ENCODE results near the gene PIN1.

Gene PIN1

DNA sequence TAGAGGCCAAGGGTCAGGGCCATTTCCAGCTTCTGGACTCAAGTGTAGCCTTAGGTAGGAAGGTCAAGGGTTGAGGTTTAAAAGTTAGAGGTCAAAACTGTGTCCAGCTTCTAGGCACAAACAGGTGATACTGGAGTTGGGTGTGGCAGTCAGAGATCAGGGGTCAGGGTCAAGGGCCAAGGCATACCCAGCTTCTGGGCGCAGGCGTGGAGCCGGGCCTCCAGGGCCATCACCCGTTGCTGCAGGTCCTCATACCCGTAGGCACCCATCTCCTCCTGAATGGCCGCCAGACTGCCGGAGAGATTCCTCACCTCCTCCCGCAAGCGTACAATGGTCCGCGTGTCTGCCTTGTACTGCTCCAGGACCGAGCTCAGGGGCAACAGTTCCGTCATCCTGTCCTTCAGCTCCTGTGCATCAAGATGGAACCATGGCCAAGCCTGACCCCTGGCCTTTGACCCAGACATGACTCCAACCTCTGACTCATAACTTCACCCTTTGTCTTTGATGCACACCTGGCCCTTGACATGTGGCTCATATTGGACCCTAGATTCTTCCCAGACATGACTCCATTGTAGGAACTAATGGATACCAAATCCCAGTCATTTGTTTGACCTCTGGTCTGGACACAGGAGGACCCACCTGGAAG is 22.1 kb downstream of the PIN1 start:
- no peak for DNase-seq

DNA sequence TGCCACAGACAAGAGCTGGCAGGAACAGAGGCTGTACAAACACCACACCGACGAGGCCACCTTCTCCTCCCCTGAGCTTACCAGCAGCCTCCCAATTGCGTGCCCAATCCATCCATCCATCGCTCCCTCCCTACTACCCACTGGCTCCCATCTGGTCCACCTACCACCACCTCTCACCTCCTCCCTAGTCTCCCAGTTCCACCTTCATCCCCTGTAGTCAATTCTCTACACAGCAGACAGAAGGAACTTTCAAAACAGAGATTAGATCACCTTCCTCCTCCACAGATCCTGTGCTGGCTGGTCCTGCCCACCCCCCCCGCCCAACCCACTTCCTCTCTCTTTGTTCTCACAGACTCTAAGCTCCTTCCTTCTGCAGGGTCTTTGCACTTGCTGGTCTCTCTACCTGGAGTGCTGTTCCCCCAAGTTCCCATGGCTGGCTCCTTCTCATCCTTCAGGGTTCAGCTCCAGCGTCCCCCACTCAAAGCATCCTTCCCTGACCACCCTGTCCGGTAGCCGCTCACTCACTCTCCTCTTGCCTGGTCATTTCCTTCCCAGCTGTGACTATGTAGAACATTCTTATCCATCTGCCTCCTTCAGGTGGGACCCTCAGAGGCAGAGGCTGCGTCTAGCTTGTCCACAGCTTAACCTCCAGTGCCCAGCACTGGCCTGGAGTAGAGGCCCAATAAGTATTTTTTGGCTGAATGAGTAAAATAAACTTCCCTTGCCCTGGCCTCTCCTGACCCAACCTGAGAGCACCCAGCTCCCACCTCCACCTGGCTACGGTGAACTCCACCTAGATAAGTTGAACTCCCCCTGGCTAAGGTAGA is 23.0 kb downstream of the PIN1 start:
- no peak for DNase-seq

DNA sequence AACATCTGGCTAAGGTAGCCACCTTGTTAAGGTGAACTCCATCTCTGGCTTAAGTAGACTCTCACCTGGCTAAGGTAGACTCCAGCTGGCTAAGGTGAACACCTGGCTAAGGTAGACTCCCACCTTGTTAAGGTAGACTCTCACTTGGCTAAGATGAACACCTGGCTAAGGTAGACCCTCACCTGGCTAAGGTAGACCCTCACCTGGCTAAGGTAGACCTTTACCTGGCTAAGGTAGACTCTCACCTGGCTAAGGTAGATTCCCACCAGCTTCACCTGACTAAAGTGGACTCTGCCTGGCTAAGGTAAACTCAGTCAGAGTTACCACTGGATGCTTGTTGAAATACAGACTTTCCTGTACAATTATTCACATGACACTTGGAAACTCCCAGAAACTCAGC is 23.6 kb downstream of the PIN1 start:
- DNase-seq: no peak

DNA sequence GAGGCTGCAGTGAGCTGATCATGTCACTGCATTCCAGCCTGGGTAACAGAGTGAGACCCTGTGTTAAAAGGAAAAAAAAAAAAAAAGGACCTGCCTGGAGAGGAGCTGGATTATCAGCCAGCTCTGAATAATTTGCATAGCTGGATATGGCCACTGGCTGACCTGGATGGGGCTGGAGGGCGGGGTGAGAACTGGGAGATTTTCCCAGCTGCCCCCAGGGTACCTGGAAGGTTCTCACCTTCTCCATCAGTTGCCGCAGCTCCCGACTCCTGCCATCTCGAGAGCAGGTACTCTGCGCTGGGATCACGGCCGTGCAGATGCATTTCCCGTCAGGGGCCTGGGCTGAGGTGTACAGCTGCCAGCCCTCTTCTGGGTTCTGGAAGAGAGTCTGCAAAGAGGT is 25.3 kb downstream of the PIN1 start:
- DNase-seq: no peak

DNA sequence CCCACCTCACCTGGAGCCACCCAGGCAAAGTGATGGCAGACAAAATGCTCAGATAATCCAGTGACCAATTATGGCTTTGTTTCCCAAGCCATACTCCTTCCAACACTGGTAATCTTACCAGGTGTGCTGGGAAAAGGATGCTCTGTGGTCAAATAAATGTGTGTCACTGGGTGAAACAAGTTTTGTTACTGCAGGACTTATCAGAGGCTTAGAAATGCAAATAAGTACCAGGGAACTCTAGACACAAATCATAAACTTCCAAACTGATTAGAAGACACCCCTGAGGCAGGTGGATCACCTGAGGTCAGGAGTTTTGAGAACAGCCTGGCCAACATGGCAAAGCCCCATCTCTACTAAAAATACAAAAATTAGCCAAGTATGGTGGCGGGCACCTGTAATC is 26.4 kb downstream of the PIN1 start:
- DNase-seq: no peak

DNA sequence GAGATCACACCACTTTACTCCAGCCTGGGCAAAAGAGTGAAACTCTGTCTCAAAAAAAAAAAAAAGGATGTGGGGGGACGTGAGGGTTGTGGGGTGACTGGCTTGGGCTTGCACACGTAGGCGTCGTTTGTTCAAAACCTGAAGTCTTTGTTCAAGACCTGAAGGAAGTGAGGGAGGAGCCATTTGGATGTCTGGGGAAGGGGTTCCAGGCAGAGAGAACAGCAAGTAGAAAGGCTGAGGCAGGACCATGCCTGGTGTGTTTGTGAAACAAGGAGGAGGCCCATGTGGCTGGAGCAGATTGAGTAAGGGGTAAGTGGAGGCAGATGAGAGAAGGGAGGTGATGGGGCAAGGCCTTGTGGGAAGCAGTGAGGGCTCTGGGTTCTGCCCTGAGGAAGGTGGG is 27.8 kb downstream of the PIN1 start:
- DNase-seq: no peak

DNA sequence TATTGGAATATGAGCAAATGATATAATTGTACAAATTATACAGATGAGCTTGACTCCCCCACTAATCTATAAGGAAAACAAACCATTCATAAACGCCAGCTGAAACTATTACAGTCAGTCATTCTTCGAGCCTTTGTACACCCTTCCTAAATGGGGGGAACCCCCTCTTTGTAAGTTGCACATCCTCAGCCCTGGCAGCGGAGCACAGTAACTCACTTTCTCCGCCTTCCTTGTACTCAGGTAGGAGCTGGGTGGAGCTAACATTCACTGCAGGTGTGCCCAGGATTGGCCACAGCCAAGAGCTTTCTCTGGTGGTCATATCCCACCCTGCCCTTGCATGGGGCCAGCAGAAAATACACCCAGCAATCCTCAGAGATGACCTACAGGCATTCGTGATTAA is 28.6 kb downstream of the PIN1 start:
- DNase-seq: no peak

DNA sequence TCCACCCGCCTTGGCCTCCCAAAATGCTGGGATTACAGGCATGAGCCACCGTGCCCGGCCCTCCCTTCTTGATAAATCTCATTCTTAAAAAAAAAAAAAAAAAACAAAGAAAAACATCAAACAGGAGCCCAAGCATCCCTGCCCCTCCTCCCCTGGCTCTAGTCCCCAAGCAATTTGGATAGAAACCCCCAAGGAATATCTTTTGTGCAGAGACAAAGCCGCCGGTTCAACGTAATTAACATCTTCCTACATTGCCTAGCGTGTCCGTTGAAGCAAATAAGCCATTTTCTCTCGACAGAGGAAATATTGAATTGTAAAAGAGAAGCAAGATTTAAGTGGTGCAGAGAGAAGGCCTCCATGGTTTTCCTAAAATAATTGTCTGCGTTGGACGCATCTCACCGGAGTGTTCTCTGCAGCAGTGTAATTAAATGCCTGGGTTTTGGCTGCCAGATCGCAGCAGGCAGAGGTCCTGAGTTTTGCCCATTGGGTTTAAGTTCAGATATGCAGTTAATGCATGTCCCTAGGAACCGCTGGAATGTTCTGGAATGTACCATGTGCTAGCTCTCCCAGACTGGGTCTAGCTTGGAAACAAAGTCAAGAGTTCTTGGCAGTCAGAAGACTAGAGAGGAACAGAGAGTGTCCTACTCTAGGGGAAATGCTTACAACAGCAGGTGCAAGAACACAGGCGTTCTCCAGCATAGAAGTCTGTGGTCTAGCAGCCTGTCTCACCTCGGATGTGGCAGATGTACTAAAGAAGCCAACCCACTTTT is 30.8 kb downstream of the PIN1 start:
- DNase-seq: no peak

DNA sequence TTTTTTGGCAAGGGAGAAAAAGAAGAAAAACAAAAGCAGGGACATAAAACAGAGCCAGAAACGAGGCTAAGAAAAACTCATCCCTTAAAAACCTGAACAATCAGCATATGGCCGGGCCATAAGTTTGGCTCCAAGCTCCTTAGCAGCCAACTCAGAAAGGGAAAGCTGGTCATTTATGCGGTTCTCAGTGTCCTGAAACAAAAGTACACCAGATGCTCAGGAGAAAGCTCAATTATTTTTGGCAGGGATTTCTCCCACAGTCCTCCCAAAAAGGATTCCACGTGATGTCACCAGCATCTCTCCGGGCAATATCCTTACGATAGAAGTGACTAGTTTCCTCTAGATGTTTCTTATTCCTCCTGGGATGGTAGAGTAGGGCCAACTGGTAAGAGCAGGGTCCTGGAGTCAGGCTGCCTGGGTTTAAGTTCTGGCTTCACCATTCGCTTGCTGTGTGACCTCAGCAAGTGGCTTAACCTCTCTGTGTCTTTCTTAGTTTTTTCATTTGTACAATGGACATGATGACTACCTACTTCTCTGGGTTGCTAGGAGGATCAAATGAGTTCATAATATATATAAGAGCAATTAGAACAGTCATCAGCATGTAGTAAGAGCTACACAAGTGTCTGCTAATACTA is 34.0 kb downstream of the PIN1 start:
- no peak for DNase-seq

DNA sequence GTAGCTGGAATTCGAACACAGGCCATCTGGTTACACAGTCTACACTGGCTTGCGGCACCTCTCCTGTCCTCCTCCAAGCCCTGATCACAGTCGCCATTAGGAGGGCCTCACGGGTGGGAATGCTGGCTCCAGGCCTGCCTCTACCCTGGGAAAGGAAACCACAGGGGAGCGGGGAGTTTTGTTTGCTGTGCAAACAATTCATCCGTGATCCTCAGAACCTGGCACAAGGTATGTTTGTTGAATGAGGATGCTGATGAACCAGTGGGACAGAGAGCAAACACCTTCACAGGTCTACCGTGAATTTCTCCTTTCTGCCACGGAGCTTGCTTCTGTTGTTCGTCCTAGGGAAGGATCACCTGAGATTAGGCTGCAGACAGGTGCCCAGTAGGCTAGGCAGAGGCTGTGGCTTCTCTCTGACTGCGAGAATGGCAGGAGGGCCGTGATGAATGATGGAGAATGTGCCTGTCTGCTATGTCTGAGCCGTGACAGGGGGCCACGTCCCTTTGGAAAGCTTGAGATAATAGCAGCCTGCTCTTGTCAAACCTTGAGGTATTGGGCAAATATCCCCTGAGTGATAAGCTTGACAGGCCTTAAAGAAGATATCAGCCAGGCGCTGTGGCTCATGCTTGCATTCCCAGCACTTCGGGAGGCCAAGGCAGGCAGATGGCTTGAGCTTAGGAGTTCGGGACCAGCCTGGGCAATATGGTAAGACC is 36.7 kb downstream of the PIN1 start:
- no peak for DNase-seq

DNA sequence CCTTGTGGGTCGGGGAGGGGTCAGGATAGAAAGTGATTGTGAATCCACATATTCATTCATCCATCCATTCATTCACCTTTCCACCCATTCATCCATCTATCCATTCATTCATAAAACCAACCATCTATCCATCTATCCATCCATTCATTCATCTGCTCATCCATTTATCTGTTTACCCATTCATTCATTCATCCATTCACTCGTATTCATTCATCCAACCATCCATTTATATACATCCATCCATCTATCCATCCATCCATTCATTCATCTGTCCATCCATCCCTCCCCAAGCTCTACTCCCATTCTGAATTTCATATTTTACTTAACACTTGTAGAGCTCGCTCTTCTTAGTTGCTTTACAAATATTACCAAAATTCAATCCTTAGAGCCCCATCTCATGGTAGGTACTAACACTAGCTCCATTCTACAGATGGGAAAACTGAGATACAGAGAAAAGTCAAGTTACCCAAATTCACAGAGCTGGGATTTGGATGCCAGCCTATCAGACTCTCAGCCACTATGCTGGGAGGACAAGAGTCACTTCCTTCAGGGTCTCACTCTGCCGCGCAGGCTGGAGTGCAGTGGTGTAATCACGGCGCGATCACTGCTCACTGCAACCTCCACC is 37.6 kb downstream of the PIN1 start:
- no peak for DNase-seq

DNA sequence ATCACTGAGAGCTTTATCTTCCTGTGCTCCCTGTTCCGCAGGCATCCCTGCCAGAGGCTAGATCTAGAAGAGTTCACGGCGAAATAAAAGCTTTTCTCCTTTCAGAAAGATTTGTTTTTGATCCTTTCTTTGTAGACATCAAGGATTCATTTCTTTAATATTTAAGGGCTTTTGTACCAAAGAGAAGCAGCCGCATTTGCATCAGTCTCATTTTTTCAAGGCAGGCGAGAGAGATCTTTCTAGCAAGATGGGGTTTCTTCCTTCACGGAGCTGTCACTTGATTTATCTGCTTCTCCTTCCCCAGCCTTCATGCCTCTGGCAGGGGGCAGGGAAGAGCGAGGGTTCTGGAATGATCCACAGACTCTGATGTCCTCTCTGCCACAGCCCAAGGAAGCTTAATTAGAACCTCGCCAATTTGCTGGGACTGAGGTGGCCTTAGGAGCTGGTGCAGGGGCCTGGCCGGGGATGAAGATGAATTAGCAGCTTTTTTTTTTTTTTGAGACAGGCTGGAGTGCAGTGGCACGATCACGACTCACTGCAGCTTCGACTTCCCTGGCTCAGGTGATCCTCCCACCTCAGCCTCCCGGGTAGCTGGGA is 40.0 kb downstream of the PIN1 start:
- no peak for DNase-seq

DNA sequence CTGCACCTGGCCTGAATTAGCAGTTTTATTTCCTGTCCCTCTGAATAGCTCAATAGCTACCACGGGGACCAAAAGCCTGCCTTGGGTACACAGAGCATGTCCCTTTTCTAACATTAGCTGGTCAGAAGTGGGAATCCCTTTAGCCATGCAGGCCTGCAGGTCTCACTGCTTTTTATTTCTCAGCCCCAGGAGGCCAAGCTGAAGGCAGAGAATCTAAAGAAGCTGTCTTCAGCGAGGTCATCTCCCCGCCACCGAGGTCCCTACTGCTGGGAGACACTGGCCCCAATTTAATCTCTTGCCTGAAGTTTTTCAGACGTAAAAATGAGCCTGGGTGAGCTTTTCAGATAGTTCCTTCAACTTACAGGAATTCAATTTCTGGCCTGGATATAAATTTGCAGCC is 40.7 kb downstream of the PIN1 start:
- no peak for DNase-seq

DNA sequence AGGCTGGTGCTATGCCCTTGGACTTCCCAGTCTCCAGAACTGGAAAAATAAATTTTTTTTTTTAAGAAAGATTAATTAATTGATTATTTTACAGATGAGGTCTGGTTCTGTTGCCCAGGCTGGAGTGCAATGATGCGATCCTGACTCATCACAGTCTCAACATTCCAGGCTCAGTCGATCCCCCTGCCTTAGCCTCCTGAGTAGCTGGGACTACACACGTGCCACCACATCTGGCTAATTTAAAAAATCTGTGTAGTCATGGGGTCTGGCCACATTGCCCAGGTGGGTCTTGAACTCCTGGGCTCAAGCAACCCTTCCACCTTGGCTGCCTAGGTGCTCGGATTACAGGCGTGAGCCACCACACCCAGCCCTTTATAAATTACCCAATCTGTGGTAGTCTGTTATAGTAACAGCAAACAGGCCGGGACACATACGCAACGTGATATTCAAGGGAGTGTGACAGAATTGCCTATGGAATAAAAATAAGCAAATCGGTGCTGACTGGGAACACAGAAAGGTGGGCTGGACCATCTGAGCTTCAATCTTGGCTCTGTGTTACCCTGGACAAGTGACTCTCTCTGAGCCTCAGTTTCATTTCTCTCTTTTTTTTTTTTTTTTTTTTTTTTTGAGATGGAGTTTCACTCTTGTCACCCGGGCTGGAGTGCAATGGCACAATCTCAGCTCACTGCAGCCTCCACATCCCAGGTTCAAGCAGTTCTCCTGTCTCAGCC is 42.8 kb downstream of the PIN1 start:
- DNase-seq: peak; percentile 78

DNA sequence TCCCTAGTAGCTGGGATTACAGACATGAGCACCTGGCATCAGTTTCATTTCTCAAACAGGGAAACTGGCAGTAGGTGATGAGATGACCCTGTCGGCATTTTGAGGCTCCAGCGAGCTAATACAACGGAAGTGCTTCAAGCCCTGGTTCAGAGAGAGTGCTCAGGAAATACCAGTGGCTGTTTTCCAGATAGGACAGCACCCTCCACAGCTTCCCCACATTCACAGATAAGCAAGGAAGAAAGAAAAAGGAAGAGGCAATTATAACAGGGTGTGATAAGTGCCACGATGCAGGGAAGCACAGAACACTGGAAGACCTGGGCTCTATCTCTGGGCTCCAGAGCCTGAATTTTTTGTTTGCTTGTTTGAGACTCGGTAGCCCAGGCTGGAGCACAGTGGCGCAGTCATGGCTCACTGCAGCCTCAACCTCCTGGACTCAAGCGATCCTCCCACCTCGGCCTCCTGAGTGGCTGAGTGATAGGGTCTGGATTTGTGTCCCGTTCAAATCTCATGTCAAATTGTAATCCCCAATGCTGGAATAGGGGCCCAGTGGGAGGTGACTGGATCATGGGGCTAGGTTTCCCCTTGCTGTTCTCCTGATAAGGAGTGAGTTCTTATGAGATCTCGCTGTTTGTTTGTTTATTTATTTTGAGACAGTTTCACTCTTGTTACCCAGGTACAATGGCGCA is 43.5 kb downstream of the PIN1 start:
- no peak for DNase-seq

DNA sequence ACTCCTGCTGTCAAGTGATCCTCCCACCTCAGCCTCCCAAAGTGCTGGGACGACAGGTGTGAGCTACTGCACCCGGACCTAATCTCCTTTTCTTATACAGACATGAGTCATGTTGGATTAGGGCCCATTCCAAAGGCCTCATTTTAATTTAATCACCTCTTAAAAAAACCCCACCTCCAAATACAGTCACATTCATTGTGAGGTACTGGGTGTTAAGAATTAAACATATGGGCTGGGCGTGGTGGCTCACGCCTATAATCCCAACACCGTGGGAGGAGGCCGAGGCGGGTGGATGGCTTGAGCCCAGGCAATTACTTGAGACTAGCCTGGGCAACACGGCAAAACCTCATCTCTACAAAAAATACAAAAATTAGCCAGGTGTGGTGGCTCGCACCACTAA is 46.6 kb downstream of the PIN1 start:
- DNase-seq: peak; percentile 9

DNA sequence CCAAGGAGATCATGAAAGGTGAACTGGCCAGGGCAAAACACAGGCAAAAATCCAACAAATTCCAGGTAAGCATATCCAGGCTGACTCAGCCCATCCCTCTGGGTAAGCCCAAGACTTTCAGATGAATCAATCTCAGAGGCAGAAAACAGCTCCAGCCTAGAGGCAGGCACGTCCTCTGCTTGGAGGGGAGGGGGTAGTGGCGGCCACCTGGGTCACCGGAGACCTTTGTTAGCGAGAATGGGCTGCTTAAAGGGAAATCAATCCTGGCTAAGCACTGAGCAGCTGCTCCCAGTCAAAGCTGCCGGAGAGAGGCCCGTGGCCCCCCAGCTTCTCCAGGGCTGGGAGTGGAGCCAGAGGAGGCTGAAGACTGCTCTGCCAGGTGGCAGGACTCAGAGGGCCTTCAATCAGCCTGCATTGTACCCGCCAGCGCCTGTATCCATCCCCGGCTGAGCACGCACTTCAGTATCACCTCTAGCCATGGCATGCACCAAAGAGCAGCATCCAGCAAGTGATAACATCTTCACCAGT is 48.2 kb downstream of the PIN1 start:
- peak; percentile 48 for DNase-seq

DNA sequence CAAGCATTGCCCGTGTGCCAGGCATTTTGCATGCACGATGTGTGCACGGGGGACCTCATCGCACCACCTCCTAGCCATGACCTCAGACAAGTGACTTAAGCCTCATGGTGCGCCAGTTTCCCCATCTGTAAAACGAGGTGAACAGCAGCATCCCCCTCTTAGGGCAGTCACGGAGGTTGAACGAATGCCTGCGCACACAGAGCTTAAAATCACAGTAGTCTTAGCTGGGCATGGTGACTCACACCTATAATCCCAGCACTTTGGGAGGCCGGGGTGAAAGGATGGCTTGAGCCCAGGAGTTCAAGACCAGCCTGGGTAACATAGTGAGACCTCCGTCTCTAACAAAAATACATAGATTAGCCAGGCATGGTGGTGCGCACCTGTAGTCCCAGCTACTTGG is 48.6 kb downstream of the PIN1 start:
- no peak for DNase-seq

DNA sequence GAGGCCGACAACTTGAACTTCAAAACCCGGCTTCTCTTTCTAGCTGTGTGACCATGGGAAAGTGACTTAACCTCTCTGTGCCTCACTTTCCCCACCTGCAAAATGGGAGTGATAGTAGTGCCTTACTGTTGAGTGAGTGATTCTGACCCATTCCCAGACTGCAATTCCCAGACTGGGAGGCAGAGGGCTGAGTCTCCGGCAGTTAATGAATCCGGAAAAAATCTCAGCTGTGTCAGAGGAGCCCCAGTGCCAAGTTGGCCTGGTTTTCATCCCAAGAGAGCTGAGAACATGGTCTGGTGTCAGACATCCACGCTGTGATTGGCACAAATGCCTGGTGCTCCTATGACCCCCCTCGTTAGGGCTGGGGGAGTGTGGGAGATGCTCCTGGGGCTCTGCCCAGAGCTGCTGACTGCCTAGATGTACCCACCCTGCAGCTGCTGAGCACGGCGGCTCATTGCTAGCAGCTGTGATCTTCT is 50.0 kb downstream of the PIN1 start:
- DNase-seq: peak; percentile 31
